GM19397 (cell line): Measurements from ENCODE around the gene ARPC1B.
"Not testable (repeated sequence)": the region's sequence is repeated elsewhere in the genome, so short reads cannot be mapped to it uniquely, and the experiment has no call there.

ENCODE experiments used
- ATAC-seq: cut with Tn5 transposase; IDR thresholded peaks from one replicate; pipeline ENCODE4 v1.9.1; 2021; ENCODE audit warnings: mild to moderate bottlenecking, moderate library complexity; ENCODE audit not compliant: unreplicated experiment

The ARPC1B gene

DNA sequence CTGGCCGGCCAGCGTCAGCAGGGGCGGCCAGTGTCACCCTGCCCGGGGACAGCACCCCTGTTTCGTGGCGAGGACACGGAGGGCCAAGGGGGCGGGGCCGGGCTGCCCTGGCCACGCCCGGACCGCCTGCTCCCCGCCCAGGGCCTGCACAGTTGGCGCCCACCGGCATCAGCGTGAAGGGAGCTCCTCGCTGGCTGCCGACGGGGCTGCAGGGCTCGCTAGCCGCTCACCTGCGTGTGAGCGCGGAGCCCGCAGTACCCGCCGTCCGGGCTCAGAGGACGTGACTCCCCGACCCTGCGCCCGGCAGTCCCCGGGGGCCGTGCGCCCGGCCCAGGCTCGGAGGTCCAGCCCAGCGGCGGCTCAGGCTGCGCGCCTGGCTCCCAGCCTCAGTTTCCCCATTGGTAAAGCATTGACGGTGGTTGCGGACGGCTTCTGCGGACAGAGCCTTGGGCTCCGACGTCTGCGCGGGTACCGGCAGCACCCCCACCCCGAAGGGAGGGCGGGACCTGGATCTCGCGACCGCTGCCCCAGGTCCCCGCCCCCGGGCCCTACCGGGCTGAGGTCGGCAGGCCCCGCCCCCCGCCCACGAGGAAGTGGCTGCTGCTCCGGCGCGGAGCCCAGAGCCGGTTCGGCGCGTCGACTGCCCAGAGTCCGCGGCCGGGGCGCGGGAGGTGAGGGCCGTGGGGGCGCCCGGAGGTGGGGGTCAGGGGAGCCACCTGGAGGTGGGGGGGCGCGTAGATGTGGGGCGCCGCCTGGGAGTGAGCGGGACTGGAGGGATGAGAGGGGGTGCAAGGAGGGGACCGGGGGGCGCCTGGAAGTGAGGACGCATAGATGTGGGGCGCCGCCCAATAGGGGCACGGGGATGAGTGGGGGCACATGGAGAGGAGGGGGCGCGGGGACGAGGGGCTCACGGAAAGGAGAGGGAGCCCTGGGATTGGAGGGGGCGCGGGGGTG, at the start of gene ARPC1B:
Gene ARPC1B, plus strand, starts transcription at position 620 of the 954 bp plus-strand sequence. CDS start 10,985 bp downstream, outside the sequence.
- peak; percentile 60 for ATAC-seq

GRCh38 chr7:99325001-99325493, 49.5 kb upstream of the ARPC1B start:
- no peak for ATAC-seq

DNA sequence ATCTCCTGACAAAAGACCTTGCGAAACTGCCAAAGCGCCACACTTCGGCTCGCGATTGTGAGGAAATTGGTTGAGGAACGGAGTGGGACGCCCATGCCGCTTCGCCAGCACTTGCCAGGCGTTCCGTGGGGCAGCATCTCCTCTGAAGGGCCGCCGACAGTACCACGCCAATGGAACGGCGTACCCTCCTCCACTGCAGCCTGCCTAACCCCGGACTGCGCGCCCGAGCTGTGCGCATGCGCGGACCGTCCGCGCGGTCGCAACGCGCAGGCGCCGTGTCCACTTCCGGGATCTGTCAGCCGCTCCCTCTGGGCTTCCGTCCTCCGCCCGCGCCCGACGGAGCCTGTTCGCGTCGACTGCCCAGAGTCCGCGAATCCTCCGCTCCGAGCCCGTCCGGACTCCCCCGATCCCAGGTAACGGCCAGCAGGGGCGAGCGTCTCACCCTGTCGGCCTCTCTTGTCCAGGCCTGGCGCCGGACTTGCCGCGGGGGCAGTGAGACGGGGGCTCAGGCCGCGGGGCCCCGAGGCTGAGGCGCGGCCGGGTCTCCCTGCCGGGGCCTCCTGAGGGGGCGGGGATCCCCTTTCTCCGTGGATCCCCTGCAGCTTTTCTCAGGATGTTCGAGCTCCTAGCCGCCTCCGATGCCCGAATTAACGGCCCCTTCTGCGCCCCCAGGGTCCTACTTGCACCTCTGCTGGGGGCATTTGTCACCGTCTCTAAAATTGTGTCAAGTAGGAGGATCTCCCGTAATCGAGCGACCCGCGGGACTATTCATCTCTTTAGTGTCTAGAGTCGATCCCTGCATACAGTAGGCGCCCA, 48.7 kb upstream of the ARPC1B start, which contains the start of gene ARPC1A:
Gene ARPC1A, plus strand, starts transcription at position 307 of the 816 bp plus-strand sequence. CDS start 7,456 bp downstream, outside the sequence.
- ATAC-seq: peak; percentile 97

GRCh38 chr7:99326408-99326782, 48.1 kb upstream of the ARPC1B start:
- ATAC-seq: no peak

- ATAC-seq: not testable (repeated sequence)
Observed at GRCh38 chr7:99330314-99330961, 44.1 kb upstream of the ARPC1B start.

GRCh38 chr7:99331002-99331401, 43.5 kb upstream of the ARPC1B start:
- ATAC-seq: no peak

DNA sequence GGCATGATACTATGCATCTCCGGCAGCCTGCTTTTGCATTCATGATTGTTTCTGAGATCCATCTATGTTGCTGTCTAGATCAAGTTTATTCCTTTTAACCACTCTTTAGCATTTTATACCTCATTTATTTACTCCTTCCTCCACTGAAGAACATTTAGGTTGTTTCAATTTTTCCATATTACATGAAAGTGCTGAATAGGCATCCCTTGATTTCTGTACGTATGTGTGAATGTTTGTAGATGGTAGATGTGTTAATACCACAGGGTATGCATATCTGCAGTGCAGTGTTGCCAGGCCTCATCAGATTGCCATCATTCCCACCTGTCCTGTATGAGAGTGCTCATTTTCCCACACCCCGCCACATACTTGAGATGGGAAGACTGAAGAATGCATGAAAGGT, 34.9 kb upstream of the ARPC1B start:
- ATAC-seq: no peak

DNA sequence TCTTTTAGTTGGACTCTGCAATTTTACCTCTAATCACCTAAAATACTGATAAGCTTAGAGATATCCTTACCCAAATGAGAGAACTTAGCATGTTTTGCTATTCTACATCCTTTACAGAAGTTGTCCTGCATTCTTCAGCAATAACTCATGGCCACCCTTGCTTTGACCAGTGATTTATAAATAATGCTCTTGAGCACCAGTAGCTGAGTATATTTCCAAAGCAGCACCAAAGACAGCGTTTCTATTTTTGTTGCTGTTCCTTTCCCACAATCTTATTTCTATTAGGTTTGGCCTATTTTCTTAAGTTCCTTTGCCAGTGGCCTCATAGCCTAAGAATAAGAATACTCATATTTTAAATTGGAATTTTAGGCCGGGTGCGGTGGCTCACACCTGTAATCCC, 33.9 kb upstream of the ARPC1B start:
- no peak for ATAC-seq

- no peak for ATAC-seq
Observed at GRCh38 chr7:99344061-99344647, 30.4 kb upstream of the ARPC1B start.

GRCh38 chr7:99350641-99351040, 23.9 kb upstream of the ARPC1B start:
- ATAC-seq: not testable (repeated sequence)

DNA sequence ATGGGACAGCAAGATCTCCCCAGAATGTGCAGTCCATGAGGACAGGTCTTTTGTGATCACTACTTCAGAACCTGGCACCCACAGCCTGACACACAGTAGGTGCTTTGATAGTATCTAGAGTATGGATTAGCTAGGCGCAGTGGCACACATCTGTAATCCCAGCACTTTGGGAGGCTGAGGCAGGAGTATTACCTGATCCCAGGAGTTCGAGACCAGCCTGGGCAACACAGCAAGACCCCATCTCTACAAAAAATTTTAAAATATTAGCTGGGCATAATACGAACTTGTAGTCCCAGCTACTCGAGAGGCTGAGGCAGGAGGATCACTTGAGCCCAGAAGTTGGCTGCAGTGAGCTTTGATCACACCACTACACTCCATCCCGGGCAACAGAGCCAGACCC, 22.3 kb upstream of the ARPC1B start:
- no peak for ATAC-seq

DNA sequence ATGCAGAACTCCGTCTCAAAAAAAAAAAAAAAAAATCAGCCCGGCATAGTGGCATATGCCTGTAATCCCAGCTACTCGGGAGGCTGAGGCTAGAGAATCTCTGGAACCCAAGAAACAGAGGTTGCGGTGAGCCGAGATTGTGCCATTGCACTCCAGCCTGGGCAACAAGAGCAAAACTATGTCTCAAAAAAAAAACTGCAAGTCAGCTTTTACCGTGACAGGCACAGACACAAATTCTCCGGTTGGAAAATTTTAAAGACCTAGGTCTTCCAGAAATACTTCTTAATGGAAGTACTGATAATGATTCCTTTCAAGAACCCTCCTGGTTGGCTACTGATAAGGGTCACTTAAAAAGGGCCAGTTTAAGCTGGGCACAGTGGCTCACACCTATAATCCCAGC, 19.4 kb upstream of the ARPC1B start:
- ATAC-seq: no peak

DNA sequence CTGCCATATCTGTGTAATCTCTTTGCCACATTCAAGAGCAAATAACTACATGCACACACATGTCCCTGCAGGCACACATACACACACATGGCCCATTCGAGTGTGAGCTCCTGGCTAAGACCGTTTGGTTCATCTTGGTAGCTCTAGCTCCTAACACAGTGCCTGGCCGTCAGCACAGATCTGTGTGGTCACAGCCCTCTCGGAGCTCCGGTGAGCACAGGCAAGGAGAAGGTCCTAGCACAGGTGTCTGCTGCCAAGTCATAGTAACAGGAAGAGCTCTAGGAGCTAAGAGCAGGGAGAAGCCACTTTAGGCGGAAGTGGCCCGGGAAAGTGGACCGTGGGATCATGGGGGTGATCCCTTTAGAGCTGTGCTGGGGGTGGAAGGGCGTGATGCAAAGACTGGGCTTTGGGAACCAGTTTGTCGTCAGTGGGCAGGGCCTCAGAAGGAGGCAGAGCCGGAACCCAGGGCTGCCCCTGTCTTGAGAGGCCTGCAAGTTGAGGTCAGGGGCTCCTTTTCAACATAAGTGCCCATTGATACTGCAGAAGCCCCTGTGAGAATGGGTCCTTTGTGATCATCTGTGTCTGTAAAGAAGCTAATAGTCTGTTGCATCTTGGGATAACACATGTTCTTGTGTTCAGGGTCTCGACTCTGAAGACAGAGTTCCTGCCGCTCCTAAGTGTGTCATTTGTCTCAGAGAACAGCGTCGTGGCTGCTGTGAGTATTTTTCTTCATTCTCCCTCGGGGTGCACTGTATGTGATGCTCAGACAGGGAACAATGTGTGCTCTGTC, 16.6 kb upstream of the ARPC1B start:
- no peak for ATAC-seq

- not testable (repeated sequence) for ATAC-seq
Observed at GRCh38 chr7:99358521-99358920, 16.0 kb upstream of the ARPC1B start.

- no peak for ATAC-seq
Observed at GRCh38 chr7:99359465-99360154, 14.9 kb upstream of the ARPC1B start.

GRCh38 chr7:99362801-99363200, 11.7 kb upstream of the ARPC1B start:
- ATAC-seq: no peak

GRCh38 chr7:99363286-99363685, 11.2 kb upstream of the ARPC1B start:
- ATAC-seq: no peak

GRCh38 chr7:99365318-99366141, 9.0 kb upstream of the ARPC1B start:
- ATAC-seq: no peak
